Esophagus (tissue), 2 donors: ENCODE results near the gene STK26. TPM values are rescaled to one million over a fixed set of nuclear protein-coding genes. Genes with fewer than 3 reads are reported as not detected.
"Not testable (repeated sequence)": the region's sequence is repeated elsewhere in the genome, so short reads cannot be mapped to it uniquely, and the experiment has no call there.

ENCODE experiments used
- H3K27ac ChIP-seq, 2 donors: one replicate each; pipeline ENCODE4 v1.5.1; 2013; ENCODE audit warnings: low read depth in 2 of 2, mild to moderate bottlenecking in 2 of 2, inconsistent platforms in 1 of 2, low read length in 1 of 2, moderate library complexity in 1 of 2
- H3K27me3 ChIP-seq, 2 donors: one replicate each; pipeline ENCODE4 v1.6.1; 2013; ENCODE audit warnings: low read length in 2 of 2, control low read depth in 1 of 2, mild to moderate bottlenecking in 1 of 2; ENCODE audit not compliant: insufficient read depth in 2 of 2, control insufficient read depth in 1 of 2
- H3K36me3 ChIP-seq, 2 donors: one replicate each; pipeline ENCODE4 v1.6.1; 2013; ENCODE audit warnings: low read length in 1 of 2; ENCODE audit not compliant: control insufficient read depth in 2 of 2, insufficient read depth in 2 of 2
- H3K4me1 ChIP-seq, 2 donors: one replicate each; pipeline ENCODE4 v1.6.1; 2013; ENCODE audit warnings: low read length in 1 of 2; ENCODE audit not compliant: control insufficient read depth in 2 of 2, insufficient read depth in 2 of 2
- H3K4me3 ChIP-seq, 2 donors: one replicate each; pipeline ENCODE4 v1.5.1; 2013; ENCODE audit warnings: low read length in 2 of 2, mild to moderate bottlenecking in 2 of 2, low read depth in 1 of 2, moderate library complexity in 1 of 2
- H3K9me3 ChIP-seq, 2 donors: one replicate each; pipeline ENCODE4 v1.6.1; 2013; ENCODE audit warnings: mild to moderate bottlenecking in 2 of 2, low read depth in 1 of 2, low read length in 1 of 2, moderate library complexity in 1 of 2; ENCODE audit not compliant: control insufficient read depth in 2 of 2, insufficient read depth in 1 of 2
- WGBS, 2 donors: extraction: QIAGEN DNeasy Blood & Tissue Kit; methylation state at CpG; one replicate each; pipeline ENCODE4 v1.1.7; 2013; 5-methylcytosine and 5-hydroxymethylcytosine counted together
- polyA plus RNA-seq, 2 donors: library from polyadenylated mRNA; stranded (reverse); fragments of 200-250 nt; gene quantifications; one replicate each; pipeline ENCODE4 v1.2.3, GENCODE V29; 2013
- donor health status: healthy with polysubstance abuse.
- donor health status: Bipolar disorder and iron deficiency.

The STK26 gene
- polyA plus RNA-seq, 2 donors: 6.9 to 9.1 TPM

GRCh38 chrX:132010213-132010612 is 12.9 kb upstream of the STK26 start:
- H3K27me3 ChIP-seq: not testable (repeated sequence)
- 86 to 88% methylated on average over 2 of the region's 2 CpGs for WGBS, 2 donors

DNA sequence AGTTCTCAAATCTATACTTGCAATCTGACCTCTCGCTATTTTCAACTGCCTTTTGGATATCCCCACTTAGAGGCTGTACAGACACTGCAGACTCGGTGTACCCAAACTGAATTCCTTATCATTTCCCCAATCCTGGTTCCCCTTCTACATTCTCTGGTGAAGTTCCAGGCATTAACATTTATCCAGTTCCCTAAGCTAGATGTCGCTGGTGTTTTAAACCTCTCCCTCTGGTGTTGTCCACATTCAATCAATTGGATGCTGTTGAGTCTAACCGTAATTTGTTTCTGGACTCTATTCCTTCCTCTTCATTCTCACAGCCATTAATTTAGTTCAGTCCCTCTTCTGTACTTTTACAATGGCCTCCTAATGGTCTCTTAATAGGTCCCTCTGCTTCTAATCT is 7.2 kb upstream of the STK26 start:
- no peaks in the 10 kb centered on the region for H3K4me1 ChIP-seq
- H3K4me3 ChIP-seq: no peak overlapping the region
- peaks cover 0 to 9% of the 10 kb centered on the region in 2 donors for H3K27me3 ChIP-seq
- H3K36me3 ChIP-seq: no peaks in the 10 kb centered on the region
- no peaks in the 10 kb centered on the region for H3K9me3 ChIP-seq
- 71 to 86% methylated on average over 4 of the region's 4 CpGs for WGBS, 2 donors
- H3K27ac ChIP-seq: no peak overlapping the region

More at GRCh38 chrX:132010213-132010612, 12.9 kb upstream of the STK26 start:
- not testable (repeated sequence) for H3K27ac ChIP-seq, H3K36me3 ChIP-seq, H3K9me3 ChIP-seq, H3K4me1 ChIP-seq, H3K4me3 ChIP-seq

GRCh38 chrX:132016628-132017430 is 6.3 kb upstream of the STK26 start:
- H3K9me3 ChIP-seq: no peaks in the 10 kb centered on the region
- H3K27ac ChIP-seq: no peak overlapping the region
- 66 to 74% methylated on average over 2 of the region's 2 CpGs for WGBS, 2 donors
- H3K4me3 ChIP-seq: no peak overlapping the region
- H3K36me3 ChIP-seq: no peaks in the 10 kb centered on the region
- H3K27me3 ChIP-seq: peaks cover 0 to 9% of the 10 kb centered on the region in 2 donors
- H3K4me1 ChIP-seq: no peaks in the 10 kb centered on the region

DNA sequence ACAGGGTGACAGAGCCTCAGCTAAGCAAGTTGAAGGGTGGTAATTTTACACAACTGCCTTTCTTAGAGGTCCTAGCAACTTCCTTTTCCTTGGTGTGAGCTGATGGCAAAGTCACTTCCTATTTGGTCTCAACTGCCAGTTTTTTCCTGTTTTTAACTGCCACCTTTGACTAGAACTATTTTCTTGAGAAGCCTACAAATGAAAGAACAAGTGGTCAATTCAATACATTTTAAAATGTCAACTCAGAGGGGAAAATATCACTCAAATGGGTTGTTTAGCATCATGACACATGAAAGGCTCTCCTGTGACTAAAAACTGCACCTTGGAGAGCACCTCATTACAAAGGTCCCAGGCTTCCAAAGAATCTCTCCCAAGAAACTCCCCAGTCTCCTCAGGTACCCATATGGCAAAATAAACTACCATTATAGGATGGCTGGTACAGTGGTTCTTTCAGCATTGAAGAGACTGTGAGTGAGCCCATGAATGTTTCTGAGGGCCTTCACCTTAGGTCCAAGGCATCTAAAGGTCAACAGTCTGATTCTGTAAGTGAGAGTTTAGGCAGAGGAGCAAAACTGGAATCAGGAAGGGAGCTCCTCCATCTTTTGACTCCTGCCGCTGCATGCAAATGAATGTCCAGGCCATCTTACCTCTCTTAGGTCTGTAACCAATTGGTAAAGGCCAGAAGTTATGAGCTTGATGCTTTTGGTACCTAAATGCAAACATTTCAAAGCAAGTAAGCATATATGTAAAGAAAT is 5.5 kb upstream of the STK26 start:
- Histone ChIP-seq H3K27ac (no peak overlapping the region), H3K36me3 (no peaks in the 10 kb centered on the region)

GRCh38 chrX:132022198-132022966 is 720 bp upstream of the STK26 start:
- Histone ChIP-seq H3K9me3 (no peaks in the 10 kb centered on the region), H3K4me3 (peak overlapping the region; percentile 54 to 92), H3K27me3 (peaks cover 0 to 3% of the 10 kb centered on the region in 2 donors), H3K27ac (peak overlapping the region; percentile 39 to 62), H3K36me3 (no peaks in the 10 kb centered on the region), H3K4me1 (no peaks in the 10 kb centered on the region)
- WGBS, 2 donors: 5 to 28% methylated on average over 19 to 24 of the region's 24 CpGs

More for the DNA sequence above, 5.5 kb upstream of the STK26 start:
- H3K4me3 ChIP-seq: no peak overlapping the region
- no peaks in the 10 kb centered on the region for H3K9me3 ChIP-seq
- no peaks in the 10 kb centered on the region for H3K4me1 ChIP-seq
- 87 to 100% methylated on average over 1 of the region's 1 CpG for WGBS, 2 donors
- peaks cover 0 to 6% of the 10 kb centered on the region in 2 donors for H3K27me3 ChIP-seq

- H3K9me3 ChIP-seq: no peaks in the 10 kb centered on the region
- no peaks in the 10 kb centered on the region for H3K4me1 ChIP-seq
- H3K27me3 ChIP-seq: peaks cover 0 to 3% of the 10 kb centered on the region in 2 donors
- no peaks in the 10 kb centered on the region for H3K36me3 ChIP-seq
- peak overlapping the region; percentile 54 to 92 for H3K4me3 ChIP-seq
- WGBS, 2 donors: 1 to 16% methylated on average over 14 to 16 of the region's 16 CpGs
- H3K27ac ChIP-seq: peak overlapping the region; percentile 72 to 85
Measured at GRCh38 chrX:132023896-132024386, 839 bp downstream of the STK26 start.

DNA sequence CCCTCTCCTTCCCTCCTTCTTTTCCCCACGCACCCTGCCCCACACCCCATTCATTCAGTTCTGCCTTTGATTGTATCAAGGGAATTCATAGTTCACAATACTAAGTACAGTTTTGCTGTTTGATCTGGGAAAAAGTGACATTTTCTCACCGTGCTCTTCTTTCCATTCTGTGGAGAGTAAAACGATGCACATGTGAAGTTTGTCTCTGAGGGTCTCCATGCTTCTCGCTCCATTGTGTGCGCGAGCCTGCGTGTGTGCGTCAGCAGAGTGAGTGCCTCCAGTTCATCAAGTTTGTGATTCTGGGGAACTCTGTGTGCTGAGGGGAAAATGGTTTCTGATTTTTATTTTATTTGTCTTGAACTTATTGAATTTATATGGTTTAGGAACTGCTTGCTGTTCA is 1.9 kb downstream of the STK26 start:
- Histone ChIP-seq H3K4me1 (no peaks in the 10 kb centered on the region), H3K36me3 (no peaks in the 10 kb centered on the region), H3K27me3 (no peaks in the 10 kb centered on the region), H3K9me3 (no peaks in the 10 kb centered on the region), H3K4me3 (no peak overlapping the region), H3K27ac (no peak overlapping the region)
- WGBS, 2 donors: 68 to 73% methylated on average over 8 of the region's 8 CpGs

DNA sequence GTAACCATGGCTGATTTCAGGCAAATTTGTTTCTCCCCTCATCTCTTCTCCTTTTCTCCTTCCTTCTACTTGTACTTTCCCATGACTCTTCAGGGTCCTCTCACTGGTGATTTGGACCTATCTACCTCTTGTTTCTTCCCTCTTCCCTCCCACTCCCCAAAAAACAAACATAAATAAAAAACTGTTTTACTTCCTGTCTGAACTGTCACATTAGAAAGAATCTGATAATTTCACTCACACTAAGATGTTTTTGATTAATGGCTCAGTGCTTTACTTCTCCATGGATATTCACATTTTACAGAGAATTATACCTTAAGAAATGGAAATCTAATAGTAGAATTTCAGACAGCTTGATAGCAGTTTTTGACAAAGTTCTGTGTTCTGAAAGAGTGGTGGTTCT is 7.2 kb downstream of the STK26 start:
- H3K4me1 ChIP-seq: no peaks in the 10 kb centered on the region
- no peaks in the 10 kb centered on the region for H3K27me3 ChIP-seq
- H3K36me3 ChIP-seq: no peaks in the 10 kb centered on the region
- H3K4me3 ChIP-seq: no peak overlapping the region
- H3K9me3 ChIP-seq: no peaks in the 10 kb centered on the region
- no peak overlapping the region for H3K27ac ChIP-seq

DNA sequence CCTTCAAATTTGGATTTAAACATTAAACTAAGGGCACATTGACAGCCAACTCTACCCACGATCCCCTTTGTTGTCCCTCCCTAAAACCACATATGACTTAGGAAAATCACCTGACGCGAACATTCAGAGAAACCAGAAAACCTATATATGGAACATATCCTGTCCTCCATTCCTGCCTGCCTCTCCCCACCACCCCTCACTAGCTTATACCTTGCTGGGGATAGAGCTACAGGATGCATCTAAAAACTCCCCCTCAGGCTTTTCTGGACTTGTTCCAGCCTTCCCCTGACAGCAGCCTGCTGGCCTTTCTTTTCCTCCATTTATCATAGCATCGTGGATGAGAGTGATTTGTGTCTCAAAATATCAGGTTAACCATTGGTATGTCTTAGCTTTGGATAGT is 8.8 kb downstream of the STK26 start:
- WGBS, 2 donors: 53 to 72% methylated on average over 4 of the region's 4 CpGs
- no peak overlapping the region for H3K27ac ChIP-seq
- no peak overlapping the region for H3K4me3 ChIP-seq
- no peaks in the 10 kb centered on the region for H3K9me3 ChIP-seq
- H3K27me3 ChIP-seq: no peaks in the 10 kb centered on the region
- H3K4me1 ChIP-seq: no peaks in the 10 kb centered on the region
- no peaks in the 10 kb centered on the region for H3K36me3 ChIP-seq
